Dedifferentiated amniotic fluid mesenchymal stem cell (primary cell): ENCODE data around the gene CCDC88B.
"Not testable (repeated sequence)": the region's sequence is repeated elsewhere in the genome, so short reads cannot be mapped to it uniquely, and the experiment has no call there.

Experiments used
- DNase-seq: peaks from one replicate; pipeline ENCODE4 v3.0.0-alpha.2; 2016; ENCODE audit errors: extremely low spot score

CCDC88B gene

DNA sequence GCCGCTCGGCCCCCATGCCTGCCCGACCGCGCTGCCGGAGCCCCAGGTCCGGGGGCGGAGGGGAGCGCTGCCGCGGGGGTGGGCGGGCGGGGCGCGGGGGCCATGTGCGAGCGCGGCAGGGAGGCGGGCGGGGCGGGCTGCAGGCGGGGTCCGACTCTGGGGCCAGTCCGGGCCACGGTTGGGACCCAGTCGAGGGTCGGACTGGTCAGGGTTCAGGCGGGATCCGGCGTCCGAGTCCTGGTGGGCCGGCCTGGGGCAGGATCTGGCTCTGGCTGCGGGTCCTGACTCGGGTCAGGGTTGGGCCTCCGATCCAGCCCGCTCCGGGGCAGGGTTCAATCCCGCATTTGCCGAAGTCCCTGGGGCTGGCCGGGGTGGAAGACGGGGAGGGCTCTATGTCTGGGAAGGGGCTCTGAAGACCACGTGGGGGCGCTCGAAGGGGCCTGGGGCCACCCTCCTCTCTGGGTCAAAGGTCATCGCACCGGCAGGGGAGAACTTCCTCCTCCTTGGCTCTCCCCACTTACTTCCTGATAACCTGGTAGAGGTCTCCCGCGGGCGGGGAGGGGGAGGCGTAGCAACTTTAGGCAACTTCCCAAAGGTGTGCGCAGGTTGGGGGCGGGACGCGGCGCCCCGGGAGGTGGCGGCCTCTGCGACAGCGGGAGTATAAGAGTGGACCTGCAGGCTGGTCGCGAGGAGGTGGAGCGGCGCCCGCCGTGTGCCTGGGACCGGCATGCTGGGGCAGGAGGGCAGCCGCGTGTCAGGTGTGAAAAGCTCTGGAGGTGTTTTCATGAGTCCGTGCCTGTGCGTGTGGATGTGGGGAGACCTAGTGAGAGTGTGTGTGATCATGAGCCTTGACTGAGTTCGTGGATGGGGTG, 34.1 kb upstream of the CCDC88B start:
- DNase-seq: no peak

DNA sequence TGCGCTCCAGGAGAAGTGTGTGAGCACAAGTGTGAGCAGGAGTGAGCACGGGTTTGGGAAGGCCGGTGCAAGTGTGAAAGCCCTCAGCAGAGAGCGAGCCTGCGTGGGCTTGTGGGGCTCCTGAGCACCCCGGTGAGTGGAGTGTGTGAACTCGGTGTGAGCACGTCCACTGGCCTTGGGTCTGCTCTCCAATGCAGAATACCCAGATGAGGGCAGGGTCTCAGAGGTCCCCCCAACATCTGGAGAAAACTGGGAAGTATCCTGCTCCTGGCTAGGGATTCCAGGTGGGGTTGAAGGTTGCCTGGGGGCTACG, 33.5 kb upstream of the CCDC88B start:
- no peak for DNase-seq

DNA sequence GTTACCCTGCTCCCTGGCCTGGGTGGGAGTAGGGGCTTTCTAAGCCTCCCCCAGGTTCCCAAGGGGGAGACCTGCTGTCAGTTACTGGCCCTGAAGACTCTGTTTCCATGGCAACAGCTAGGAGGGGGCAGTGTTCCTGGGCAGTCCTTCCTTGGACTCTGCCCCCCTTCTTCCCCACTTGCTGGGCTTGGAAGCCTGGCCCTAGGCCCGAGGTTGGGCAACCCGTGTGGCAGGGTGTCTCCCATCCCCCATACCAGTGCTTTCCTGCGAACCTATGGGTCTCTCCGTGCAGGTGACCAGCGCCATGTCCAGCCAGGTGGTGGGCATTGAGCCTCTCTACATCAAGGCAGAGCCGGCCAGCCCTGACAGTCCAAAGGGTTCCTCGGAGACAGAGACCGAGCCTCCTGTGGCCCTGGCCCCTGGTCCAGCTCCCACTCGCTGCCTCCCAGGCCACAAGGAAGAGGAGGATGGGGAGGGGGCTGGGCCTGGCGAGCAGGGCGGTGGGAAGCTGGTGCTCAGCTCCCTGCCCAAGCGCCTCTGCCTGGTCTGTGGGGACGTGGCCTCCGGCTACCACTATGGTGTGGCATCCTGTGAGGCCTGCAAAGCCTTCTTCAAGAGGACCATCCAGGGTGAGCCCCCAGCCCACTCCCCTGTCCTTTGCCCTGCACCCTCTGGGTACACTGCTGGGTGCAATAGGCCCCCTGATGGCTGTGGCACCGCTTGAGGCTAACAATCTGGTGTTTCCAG, 33.0 kb upstream of the CCDC88B start:
- DNase-seq: no peak

DNA sequence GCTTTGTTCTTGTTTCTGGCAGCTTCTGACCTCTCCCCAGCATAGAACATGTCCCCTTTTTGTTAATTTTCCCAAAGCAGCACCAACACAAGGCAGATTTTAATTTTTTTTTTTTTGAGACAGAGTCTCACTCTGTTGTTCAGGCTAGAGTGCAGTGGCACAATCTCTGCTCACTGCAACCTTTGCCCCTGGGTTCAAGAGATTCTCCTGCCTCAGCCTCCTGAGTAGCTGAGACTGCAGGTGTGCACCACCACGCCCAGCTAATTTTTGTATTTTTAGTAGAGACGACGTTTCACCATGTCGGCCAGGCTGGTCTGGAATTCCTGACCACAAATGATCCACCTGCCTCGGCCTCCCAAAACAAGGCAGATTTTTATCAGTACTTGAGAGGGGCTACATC, 32.2 kb upstream of the CCDC88B start:
- DNase-seq: not testable (repeated sequence)

DNA sequence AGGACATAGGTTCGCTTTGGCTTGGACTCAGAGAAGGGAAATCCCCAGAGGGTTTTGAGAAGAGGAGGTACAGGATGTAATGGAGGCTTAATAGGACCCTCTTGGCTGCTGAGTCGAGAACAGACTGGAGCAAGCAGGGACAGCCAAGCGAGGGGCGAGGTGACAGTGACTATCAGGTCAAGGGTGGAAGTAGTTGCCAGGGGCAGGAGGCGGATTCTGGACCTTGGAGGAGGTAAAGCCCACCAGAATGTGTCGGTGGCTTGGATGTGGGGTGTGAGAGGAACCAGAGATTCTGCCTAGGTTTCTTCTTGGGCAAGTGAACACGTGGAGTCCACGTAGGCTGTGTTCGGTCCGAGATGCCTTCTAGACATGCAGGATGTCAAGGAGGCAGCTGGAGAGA, 27.1 kb upstream of the CCDC88B start:
- DNase-seq: no peak

DNA sequence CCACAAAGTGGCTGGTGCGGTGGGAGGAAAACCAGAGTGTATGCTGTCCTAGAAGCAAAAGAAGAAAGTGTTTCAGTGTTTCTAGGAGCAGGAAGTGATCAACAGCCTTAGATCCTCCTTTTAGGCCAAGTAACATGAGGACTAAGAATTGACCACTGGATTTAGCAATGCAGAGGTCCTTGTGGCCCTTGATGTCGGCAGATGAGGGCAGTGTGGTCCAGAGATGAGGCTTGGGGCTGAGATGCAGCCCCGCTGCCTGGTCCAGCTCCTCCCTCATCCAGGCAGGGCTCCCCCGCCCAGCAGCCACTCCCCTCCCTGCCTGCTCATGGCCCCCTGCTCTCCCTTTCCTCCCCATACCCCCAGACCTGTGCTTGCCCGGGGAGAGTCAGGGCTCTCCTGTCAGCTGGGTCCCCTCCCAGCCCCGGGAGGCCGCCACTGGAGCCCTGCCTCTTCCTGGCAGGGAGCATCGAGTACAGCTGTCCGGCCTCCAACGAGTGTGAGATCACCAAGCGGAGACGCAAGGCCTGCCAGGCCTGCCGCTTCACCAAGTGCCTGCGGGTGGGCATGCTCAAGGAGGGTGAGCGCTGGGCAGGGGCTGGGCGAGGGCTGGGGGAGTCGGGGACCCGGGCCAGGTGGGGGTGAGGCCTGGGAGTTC, 26.4 kb upstream of the CCDC88B start:
- no peak for DNase-seq

DNA sequence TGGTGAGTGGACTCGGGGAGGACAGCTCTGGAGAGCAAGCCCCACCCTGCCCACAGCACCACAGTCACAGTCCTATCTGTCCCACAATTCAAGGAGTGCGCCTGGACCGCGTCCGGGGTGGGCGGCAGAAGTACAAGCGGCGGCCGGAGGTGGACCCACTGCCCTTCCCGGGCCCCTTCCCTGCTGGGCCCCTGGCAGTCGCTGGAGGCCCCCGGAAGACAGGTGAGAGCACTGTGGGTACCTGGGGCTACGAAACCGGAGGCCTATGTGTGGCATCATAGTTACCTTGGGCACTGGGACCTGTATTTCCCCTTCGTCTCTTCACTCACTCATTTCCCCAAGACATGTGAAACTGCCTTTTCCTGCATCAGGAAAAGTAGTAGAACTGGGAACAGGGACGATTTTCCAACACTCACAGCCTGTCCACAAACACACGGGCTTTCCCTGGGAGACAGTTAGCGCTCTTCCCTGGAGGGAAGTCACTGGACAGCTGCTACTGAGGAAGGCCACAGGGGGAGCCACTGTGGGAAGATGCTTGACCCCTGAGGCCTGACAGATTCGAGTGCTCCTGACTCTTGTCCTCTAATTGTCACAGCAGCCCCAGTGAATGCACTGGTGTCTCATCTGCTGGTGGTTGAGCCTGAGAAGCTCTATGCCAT, 25.7 kb upstream of the CCDC88B start:
- DNase-seq: no peak

DNA sequence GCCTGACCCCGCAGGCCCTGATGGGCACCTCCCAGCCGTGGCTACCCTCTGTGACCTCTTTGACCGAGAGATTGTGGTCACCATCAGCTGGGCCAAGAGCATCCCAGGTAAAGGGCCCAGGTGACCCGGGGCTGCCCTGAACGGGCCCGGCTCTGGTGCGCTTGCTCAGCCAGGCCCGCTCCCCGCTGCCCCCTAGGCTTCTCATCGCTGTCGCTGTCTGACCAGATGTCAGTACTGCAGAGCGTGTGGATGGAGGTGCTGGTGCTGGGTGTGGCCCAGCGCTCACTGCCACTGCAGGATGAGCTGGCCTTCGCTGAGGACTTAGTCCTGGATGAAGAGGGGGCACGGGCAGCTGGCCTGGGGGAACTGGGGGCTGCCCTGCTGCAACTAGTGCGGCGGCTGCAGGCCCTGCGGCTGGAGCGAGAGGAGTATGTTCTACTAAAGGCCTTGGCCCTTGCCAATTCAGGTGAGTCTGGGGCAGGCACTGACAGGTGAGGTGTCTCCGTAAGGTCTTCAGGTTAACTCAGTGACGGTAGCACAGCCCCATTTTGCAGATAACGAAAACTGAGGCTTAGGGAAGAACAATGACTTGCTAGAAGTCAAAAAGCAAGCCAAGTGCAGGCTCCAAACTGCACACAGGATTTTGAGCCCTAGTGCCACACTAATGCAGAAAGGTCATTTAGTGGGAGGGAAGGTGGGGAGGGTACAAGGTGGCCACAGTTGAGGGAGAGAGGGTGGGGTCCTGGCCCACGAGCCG, 25.0 kb upstream of the CCDC88B start:
- DNase-seq: no peak

DNA sequence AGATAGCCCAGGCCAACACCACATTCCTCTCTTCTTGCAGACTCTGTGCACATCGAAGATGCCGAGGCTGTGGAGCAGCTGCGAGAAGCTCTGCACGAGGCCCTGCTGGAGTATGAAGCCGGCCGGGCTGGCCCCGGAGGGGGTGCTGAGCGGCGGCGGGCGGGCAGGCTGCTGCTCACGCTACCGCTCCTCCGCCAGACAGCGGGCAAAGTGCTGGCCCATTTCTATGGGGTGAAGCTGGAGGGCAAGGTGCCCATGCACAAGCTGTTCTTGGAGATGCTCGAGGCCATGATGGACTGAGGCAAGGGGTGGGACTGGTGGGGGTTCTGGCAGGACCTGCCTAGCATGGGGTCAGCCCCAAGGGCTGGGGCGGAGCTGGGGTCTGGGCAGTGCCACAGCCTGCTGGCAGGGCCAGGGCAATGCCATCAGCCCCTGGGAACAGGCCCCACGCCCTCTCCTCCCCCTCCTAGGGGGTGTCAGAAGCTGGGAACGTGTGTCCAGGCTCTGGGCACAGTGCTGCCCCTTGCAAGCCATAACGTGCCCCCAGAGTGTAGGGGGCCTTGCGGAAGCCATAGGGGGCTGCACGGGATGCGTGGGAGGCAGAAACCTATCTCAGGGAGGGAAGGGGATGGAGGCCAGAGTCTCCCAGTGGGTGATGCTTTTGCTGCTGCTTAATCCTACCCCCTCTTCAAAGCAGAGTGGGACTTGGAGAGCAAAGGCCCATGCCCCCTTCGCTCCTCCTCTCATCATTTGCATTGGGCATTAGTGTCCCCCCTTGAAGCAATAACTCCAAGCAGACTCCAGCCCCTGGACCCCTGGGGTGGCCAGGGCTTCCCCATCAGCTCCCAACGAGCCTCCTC, 24.1 kb upstream of the CCDC88B start:
- DNase-seq: not testable (repeated sequence)

DNA sequence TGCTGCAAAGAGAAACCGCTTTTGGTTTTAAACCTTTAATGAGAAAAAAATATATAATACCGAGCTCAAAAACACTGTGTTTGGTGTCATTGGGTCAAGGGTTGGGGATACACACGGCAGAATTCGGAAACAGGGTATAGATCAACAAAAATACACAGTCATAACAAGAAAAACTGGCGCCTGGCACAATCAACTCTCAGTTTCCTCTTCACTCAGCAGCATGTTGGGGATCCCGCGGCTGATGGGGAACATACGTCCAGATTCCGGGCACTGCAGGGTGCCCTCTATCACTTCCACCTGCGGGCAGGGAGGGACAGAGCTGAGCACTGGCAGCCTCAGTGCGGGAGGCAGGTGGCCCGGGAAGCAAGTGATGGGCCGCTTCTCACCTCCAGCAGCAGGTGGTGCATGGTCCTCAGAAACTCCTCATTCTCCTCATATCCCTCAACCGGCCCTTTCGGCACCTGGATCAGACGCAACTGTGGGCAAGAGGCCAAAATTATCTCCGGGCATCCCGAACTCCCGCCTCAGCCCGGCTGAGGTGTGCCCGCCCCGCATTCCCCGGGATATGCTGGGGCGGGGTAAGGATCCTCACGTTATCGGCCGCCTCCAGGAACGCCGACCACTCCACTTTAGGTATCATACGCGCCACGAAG, 23.2 kb upstream of the CCDC88B start:
- DNase-seq: no peak

DNA sequence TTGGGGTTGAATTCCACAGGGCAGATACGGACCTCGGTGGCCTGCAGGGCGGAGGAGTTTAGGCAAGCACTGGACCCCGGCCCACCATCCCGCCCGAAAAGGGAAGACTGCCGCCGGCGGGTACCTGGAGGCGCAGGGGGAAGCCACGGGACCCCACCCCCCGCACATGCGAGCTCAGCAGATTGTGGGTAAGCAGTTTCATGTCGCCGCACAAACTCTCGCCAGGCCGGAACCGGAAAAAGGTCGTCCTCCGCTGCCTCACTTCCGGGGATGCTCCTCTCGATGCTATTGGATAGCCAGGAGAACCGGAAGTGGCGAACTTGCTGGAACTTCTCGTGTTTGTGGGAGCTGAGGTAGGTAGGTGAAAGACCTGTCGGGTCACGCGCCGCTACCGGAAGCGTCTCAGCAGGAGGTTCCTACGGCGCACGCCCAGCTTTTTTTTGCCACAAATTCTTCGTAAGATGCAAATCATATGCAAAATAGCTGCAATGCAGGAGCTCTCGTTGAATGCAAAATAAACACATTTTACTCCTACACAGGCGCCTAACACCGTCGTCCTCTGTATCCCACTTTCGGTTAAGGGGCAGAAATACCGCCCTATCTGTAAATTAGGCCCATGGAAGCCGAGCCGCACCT, 22.6 kb upstream of the CCDC88B start, which contains the start of gene TRMT112:
Gene TRMT112 (minus strand): TSS at position 235 of the 636 bp plus-strand sequence. CDS start 33 bp downstream, at position 202.
- DNase-seq: peak; percentile 98

DNA sequence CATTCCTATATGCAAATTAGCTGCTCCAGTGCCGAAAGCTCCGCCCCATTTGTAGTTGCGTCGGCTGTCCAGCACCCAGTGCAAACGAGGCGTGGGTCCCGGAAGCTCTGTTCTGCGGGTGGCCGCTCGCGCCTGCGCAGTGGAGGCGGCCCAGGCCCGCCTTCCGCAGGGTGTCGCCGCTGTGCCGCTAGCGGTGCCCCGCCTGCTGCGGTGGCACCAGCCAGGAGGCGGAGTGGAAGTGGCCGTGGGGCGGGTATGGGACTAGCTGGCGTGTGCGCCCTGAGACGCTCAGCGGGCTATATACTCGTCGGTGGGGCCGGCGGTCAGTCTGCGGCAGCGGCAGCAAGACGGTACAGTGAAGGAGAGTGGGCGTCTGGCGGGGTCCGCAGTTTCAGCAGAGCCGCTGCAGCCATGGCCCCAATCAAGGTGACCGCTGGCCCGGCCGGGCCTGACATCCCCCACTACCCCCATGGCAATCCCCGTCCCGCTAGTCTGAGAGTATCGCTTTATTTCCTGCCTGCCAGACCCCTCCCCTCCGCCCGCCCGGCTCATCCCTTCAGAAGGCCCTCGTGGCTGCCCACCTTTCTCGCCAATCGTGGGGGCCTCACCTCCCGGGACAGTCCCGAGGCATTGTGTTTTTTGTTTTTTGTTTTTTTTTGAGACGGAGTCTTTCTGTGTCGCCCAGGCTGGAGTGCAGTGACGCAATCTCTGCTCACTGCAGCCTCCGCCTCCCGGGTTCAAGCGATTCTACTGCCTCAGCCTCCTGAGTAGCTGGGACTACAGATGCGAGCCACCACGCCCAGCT, 21.8 kb upstream of the CCDC88B start, which contains the start of gene PRDX5:
Gene PRDX5 (plus strand): TSS at position 161 of the 805 bp plus-strand sequence. CDS start 95 bp downstream, at position 256.
- DNase-seq: peak; percentile 96

DNA sequence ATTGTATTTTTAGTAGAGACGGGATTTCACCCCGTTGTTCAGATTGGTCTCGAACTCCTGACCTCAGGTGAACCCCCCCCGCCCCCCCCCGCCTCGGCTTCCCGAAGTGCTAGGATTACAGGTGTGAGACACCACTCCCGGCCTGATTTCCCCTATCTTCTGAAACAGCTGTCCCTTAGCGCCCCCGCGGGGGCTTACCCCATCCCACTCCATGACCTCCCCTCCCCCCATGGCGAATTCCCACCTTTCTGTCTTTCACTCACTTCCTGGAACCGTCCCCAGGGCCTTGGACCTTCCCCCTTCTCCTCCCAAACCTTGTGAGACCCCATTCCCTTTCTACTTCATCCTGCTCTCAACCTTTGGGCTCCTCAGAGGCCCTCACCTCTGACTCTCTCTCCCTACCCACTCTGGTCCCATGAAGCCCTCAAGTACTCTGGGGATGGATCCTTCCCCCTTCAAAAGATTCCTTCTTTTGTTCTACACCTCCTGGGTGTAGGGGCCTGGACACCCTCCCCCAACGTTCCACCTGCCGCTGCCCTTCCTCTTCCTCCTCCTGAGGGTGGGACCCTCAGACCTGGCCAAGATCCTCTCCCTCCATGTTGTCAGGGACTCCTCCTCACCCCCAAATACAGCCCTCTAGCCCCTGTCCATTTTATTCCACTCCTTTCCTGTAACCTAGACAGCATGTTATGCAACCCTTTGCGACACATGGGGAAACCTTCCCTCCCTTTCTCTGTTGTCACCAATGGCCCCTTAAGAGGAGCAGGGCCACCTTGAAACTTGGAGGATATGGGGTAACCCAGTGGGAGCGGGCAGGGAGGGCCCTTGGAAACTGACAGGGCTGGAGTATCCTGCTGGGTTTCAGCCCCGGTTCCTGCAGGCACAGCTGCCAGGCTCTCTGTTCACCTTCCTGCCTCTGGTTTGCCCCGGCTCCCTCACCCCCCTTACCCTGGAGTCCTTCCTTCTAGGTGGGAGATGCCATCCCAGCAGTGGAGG, 20.9 kb upstream of the CCDC88B start:
- DNase-seq: no peak

DNA sequence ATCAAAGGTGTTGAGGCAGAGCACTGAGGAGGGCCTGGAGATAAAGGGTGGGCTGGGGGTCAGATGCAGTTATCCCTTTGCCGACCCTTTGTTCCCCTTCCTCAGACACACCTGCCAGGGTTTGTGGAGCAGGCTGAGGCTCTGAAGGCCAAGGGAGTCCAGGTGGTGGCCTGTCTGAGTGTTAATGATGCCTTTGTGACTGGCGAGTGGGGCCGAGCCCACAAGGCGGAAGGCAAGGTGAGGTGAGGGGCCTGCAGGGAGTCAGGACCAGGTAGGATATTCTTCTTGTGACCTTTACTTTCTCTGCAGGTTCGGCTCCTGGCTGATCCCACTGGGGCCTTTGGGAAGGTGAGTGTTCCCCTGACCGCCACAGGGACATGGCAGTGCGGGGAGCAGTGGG, 19.4 kb upstream of the CCDC88B start:
- no peak for DNase-seq

DNA sequence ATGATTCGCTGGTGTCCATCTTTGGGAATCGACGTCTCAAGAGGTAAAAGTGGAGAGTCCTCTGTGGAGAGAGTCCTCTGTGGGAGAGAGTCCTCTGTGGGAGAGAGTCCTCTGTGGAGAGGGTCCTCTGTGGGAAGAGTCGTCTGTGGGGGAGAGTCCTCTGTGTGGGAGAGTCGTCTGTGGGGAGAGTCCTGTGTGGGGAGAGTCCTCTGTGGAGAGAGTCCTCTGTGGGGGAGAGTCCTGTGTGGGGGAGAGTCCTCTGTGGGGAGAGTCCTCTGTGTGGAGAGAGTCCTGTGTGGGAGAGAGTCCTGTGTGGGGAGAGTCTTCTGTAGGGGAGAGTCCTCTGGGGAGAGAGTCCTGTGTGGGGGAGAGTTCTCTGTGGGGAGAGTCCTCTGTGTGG, 19.0 kb upstream of the CCDC88B start:
- no peak for DNase-seq

DNA sequence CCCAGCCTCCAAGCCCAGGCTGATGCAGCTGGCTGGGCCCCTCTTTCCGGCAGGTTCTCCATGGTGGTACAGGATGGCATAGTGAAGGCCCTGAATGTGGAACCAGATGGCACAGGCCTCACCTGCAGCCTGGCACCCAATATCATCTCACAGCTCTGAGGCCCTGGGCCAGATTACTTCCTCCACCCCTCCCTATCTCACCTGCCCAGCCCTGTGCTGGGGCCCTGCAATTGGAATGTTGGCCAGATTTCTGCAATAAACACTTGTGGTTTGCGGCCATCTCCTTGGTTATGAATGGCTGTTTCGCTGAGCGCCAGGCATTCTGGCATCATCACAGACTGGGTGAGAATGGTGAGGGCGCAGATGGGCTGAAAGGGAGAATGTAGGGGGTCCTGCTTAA, 18.5 kb upstream of the CCDC88B start:
- DNase-seq: no peak

DNA sequence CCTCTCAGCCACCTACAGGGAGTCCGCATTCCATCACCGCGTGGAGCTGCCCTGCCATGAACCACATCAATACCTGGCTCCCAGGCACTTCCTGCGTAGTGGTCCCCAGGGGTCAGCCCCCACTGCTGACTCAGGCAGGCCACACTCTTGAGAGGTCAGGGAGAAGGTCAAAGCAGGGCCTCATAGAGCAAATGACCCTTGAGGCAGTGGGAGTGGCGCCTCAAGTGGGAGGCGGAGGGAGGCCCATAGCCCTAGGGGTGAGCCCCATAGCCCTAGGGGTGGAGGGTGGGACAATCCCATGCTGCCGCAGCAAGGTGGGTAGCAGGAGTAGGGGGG, 17.1 kb upstream of the CCDC88B start:
- DNase-seq: no peak
